ENCODE measurements around the gene WDR35.

Gene WDR35

GRCh38 chr2:19989667-19990415 is at the start of gene WDR35:
TSS of gene WDR35 (minus strand) at chr2:19990105. CDS start at chr2:19990015, 90 bp downstream.
- TF ChIP-seq GATA1 (IDR thresholded peaks at IDR 0.05; ENCODE audit: low read depth, low read length) (no peak), POLR2A (IDR thresholded peaks at IDR 0.05; ENCODE audit: low read length) (peak; percentile 75)

DNA sequence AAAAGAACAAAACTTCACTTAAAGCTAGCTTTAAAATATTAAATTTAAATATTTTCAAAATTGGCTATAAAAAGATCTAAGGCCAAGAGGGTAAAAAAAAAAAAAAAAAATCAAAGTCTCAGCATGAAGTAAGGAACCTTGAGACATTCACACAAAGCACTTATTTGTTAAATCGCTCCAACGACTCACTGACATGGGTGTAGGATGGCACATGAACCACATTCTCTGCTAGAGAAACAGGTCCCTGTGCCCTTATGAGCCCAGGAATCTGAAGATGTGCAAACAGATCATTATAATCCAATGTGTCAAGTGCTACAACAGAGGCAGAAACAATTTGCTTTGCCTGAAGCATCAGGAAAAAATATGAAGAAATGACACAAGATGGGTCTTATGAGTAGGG is 47.8 kb upstream of the WDR35 start:
- no peak for DNase-seq
- TF ChIP-seq GATA1 (IDR thresholded peaks at IDR 0.05; ENCODE audit: low read depth, low read length) (no peak), POLR2A (IDR thresholded peaks at IDR 0.05; ENCODE audit: low read length) (no peak)

More at GRCh38 chr2:19989667-19990415, at the start of gene WDR35:
- peak; percentile 91 to 94 for DNase-seq

DNA sequence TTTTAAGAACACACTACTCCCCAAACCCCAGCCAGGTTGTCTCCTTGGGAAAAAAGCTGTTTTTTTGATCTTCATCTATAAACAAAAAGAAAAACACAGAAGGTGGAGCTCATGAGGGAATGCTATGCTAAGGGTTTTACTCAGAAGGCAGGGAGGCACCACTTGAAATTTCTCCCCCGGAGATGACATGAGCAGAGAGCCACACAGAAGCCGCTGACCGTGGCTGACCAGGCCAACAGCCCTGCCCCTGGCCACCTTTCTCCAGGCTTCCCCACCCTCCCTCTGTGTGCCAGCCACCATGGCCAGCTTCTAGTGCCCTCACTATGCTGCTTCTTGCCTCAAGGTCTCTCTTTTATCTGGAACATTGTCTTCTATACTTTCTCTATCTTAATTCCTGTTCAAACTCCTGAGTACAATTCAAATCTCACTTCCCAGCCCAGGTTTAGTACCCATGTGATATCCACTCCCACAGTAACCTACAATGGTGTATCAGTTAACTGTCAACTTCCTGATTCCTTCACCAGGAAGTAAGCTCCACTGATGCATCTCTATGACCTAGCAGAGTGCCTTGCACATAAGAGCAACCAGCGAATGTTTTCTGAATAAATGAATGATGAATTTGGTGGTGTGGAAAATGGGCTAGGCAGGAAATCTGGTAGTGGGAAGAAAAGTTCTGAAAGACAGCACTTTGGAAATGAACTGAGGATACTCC is 46.2 kb upstream of the WDR35 start:
- no peak for DNase-seq
- TF ChIP-seq POLR2A (IDR thresholded peaks at IDR 0.05; ENCODE audit: low read length) (no peak), GATA1 (IDR thresholded peaks at IDR 0.05; ENCODE audit: low read depth, low read length) (no peak)

- DNase-seq, result no peak
- TF ChIP-seq POLR2A (IDR thresholded peaks at IDR 0.05; ENCODE audit: low read length), result no peak
- no peak for TF ChIP-seq GATA1 (IDR thresholded peaks at IDR 0.05; ENCODE audit: low read depth, low read length)
These were observed 44.9 kb upstream of the WDR35 start for GRCh38 chr2:20034821-20035220.

DNA sequence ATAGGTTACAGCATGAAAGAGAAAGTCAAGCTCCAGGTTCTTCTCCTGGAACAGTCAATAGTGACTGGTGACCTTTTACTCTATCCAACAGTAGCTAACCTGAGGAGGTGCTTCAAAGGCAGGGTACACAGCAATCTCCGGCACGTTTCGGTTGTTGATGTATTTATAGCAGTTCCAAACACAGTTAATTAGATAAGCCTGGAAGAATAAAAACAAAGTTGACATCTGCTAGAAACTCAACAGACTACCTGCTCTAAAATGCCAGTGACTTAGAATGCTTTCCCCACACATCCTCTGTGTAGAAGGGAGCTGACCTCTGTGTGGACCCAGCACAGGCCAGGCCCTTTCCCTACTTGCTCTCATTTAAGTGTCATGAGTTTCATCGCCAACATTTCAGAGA is 44.3 kb upstream of the WDR35 start:
- TF ChIP-seq GATA1 (IDR thresholded peaks at IDR 0.05; ENCODE audit: low read depth, low read length) (no peak), POLR2A (IDR thresholded peaks at IDR 0.05; ENCODE audit: low read length) (no peak)
- DNase-seq, result no peak

DNA sequence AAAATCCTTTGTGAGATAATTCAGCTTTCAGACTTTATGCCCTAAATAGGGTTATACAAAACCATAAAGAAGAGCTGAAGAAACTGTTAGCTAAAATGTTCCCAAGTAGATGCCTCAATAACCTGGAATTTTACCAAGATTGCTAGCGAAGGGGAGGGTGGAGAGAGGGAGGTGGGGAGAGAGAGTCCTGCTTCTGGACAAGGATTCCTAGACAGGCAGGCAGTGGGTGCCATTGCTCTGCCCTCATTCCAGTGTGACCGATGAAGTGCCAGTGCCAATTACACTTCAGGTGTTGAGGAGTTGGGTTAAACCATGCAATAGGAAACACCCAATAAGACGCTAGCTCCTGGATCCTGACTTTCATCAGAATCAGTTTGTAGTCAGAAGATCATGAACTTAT is 43.4 kb upstream of the WDR35 start:
- DNase-seq, result no peak
- TF ChIP-seq POLR2A (IDR thresholded peaks at IDR 0.05; ENCODE audit: low read length) (no peak), GATA1 (IDR thresholded peaks at IDR 0.05; ENCODE audit: low read depth, low read length) (no peak)

DNA sequence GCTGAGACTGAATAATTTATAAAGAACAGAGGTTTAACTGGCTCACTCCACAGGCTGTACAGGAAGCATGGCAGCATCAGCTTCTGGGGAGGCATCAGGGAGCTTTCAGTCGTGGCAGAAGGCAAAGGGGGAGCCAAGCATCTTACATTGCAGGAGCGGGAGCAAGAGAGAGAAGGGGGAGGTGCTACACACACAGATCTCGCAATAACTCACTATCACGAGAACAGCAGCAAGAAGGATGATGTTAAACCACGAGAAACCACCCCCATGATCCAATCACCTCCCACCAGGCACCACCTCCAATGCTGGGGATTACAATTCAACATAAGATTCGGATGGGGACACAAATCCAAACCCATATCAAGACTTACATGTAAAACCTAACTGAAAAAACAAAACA is 40.3 kb upstream of the WDR35 start:
- DNase-seq, result peak in 1 of 2 experiments; percentile 10
- no peak for TF ChIP-seq GATA1 (IDR thresholded peaks at IDR 0.05; ENCODE audit: low read depth, low read length)
- TF ChIP-seq POLR2A (IDR thresholded peaks at IDR 0.05; ENCODE audit: low read length), result no peak

DNA sequence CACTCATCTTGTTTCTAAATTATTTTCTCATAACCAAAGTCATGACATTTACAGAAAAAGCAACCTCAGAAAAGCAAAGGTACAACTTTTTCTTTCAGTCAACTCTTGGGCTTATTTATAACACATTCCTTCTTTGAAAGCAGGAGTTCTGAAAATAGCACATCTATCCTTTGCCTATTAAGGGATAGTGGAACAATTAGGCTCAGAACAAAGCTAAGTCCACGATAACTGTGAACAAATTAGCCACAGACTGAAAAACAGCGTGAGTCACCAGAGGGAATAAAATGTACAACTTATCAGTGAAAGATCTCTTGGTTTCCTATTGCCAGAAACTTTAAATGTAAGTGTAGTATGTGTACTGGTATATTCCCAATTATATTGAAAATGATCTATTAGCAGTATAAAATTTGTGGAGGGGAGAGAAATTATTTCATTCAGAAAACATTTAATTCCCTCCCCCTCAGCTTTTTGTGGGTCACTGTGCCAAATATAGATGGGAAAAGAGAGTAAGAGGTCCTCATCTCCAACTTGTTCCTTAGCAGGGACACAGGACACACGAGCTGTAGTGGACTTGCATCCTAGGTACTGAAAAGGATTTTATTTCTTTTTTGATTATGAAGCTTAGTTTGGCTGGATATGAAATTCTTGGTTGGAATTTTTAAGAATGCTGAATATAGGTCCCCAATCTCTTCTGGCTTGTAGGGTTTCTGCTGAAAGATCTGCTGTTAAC is 38.0 kb upstream of the WDR35 start:
- TF ChIP-seq GATA1 (IDR thresholded peaks at IDR 0.05; ENCODE audit: low read depth, low read length) (no peak), POLR2A (IDR thresholded peaks at IDR 0.05; ENCODE audit: low read length) (no peak)
- no peak for DNase-seq

DNA sequence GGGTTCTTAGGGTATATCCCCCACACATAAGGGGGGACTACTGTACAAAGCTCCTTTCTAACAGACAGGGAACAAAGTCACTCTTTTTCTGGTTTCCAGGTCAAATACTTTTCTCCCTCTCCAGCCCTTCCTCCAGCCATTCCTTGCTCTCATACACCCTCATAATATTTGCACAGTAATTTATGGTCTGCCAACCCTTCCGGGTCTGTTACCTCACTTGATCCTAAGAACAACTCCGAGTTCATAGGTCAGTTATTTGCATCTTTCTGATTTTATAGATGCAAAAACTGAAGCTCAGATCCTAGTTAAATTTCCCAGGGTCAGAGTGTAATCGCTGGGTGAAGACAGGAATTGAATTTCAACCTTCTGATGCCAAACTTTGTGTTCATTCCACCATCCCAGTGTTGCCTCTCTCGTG is 37.4 kb upstream of the WDR35 start:
- DNase-seq, result no peak
- TF ChIP-seq GATA1 (IDR thresholded peaks at IDR 0.05; ENCODE audit: low read depth, low read length) (no peak), POLR2A (IDR thresholded peaks at IDR 0.05; ENCODE audit: low read length) (no peak)

- DNase-seq, result no peak
- no peak for TF ChIP-seq GATA1 (IDR thresholded peaks at IDR 0.05; ENCODE audit: low read depth, low read length)
- no peak for TF ChIP-seq POLR2A (IDR thresholded peaks at IDR 0.05; ENCODE audit: low read length)
These were observed 35.3 kb upstream of the WDR35 start for GRCh38 chr2:20025065-20025786.

DNA sequence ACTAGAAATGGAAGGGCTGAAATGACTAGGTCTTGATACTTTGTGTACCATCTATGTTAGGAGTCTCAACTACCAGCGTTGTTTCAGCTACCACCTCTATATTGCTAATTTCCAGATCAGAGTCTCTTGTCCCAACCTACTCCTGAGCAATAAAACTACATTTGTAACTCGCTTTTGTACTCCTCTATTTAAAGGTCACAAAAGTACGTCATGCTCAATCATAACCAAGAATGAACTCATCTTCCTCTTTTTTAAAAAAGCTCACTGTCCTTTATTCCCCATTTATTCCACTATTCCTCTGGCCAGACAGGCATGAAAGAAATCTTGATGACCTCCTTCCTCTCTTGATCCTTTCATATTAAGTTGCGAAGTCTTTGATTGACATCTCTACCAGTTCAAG is 33.8 kb upstream of the WDR35 start:
- no peak for TF ChIP-seq GATA1 (IDR thresholded peaks at IDR 0.05; ENCODE audit: low read depth, low read length)
- no peak for TF ChIP-seq POLR2A (IDR thresholded peaks at IDR 0.05; ENCODE audit: low read length)

DNA sequence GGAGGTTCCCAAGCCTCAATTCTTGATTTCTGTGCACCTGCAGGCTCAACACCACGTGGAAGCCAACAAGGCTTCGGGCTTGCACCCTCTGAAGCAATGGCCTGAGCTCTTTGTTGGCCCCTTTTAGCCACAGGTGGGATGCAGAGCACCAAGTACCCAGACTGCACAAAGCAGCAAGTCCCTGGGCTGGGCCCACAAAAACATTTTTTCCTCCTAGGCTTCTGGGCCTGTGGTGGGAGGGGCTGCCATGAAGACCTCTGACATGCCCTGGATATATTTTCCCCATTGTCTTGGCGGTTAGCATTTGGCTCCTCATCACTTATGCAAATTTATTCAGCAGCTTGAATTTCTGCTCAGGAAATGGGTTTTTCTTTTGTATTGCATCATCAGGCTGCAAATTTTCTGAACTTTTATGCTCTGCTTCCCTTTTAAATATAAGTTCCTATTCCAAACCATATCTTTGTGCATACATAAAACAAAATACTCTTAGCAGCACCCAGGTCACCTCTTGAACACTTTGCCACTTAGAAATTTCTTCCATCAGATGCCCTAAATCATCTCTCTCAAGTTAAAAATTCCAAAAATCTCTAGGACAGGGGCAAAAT is 31.6 kb upstream of the WDR35 start:
- TF ChIP-seq POLR2A (IDR thresholded peaks at IDR 0.05; ENCODE audit: low read length), result no peak
- TF ChIP-seq GATA1 (IDR thresholded peaks at IDR 0.05; ENCODE audit: low read depth, low read length), result no peak
- DNase-seq, result no peak

More for the DNA sequence above, 33.8 kb upstream of the WDR35 start:
- no peak for DNase-seq

- no peak for DNase-seq
- no peak for TF ChIP-seq GATA1 (IDR thresholded peaks at IDR 0.05; ENCODE audit: low read depth, low read length)
- TF ChIP-seq POLR2A (IDR thresholded peaks at IDR 0.05; ENCODE audit: low read length), result no peak
These were observed 29.8 kb upstream of the WDR35 start for GRCh38 chr2:20019747-20020146.
